ENCODE results near the gene FBLN2.

The FBLN2 gene

DNA sequence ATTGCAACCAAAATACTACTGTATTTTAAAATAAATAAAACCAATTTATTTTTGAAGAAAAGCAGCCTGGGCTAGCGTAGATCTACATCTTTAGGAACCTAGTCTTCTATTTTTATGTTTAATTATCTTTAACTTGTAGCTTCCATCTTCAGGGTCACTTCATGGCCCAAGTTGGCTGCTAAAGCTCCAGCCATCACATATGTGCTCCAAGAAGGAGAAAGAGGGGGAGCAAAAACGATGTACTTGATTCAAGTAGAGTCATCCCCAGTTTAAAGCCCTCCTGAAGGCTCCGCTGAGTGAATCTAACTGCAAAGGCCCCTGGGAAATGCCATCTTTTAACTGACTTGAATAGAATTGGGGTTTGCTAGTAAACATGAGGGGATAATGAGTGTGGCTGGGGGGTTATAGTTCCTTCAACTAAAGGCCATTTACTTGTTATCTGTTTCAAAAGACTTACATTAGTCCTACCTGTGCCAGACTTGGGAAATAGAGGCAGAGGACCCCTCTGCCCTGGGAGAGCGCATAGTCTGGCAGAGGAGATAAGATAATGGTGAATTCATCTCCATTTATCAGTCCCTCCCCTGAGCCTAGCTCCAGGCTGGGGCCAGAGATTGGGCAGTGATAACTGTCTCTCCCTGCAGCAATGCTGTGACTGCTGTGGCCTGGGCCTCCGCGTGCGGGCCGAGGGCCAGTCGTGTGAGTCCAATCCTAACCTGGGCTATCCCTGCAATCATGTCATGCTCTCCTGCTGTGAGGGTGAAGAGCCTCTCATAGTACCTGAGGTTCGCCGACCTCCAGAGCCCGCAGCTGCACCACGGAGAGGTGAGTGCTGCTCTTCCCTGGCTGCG is 64.6 kb downstream of the FBLN2 start:
- H3K4me3 ChIP-seq (replicated peaks; ENCODE audit: insufficient read depth, low read length) = no peak overlapping the region
- H3K27me3 ChIP-seq (ENCODE audit: insufficient read depth, poor library complexity, severe bottlenecking) = no peaks in the 10 kb centered on the region
- no peak for TF ChIP-seq POLR2AphosphoS5 (IDR thresholded peaks at IDR 0.05; ENCODE audit: low read depth)
- TF ChIP-seq, protein P1, sequence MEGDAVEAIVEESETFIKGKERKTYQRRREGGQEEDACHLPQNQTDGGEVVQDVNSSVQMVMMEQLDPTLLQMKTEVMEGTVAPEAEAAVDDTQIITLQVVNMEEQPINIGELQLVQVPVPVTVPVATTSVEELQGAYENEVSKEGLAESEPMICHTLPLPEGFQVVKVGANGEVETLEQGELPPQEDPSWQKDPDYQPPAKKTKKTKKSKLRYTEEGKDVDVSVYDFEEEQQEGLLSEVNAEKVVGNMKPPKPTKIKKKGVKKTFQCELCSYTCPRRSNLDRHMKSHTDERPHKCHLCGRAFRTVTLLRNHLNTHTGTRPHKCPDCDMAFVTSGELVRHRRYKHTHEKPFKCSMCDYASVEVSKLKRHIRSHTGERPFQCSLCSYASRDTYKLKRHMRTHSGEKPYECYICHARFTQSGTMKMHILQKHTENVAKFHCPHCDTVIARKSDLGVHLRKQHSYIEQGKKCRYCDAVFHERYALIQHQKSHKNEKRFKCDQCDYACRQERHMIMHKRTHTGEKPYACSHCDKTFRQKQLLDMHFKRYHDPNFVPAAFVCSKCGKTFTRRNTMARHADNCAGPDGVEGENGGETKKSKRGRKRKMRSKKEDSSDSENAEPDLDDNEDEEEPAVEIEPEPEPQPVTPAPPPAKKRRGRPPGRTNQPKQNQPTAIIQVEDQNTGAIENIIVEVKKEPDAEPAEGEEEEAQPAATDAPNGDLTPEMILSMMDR (IDR thresholded peaks at IDR 0.05; ENCODE audit: insufficient read depth, low read length) = no peak
- TF ChIP-seq, protein P2, sequence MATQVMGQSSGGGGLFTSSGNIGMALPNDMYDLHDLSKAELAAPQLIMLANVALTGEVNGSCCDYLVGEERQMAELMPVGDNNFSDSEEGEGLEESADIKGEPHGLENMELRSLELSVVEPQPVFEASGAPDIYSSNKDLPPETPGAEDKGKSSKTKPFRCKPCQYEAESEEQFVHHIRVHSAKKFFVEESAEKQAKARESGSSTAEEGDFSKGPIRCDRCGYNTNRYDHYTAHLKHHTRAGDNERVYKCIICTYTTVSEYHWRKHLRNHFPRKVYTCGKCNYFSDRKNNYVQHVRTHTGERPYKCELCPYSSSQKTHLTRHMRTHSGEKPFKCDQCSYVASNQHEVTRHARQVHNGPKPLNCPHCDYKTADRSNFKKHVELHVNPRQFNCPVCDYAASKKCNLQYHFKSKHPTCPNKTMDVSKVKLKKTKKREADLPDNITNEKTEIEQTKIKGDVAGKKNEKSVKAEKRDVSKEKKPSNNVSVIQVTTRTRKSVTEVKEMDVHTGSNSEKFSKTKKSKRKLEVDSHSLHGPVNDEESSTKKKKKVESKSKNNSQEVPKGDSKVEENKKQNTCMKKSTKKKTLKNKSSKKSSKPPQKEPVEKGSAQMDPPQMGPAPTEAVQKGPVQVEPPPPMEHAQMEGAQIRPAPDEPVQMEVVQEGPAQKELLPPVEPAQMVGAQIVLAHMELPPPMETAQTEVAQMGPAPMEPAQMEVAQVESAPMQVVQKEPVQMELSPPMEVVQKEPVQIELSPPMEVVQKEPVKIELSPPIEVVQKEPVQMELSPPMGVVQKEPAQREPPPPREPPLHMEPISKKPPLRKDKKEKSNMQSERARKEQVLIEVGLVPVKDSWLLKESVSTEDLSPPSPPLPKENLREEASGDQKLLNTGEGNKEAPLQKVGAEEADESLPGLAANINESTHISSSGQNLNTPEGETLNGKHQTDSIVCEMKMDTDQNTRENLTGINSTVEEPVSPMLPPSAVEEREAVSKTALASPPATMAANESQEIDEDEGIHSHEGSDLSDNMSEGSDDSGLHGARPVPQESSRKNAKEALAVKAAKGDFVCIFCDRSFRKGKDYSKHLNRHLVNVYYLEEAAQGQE (IDR thresholded peaks at IDR 0.05; ENCODE audit: insufficient replicate concordance, low read depth) = no peak
- TF ChIP-seq SPI1 (IDR thresholded peaks at IDR 0.05; ENCODE audit: borderline replicate concordance, low read depth) = no peak
- no peak for TF ChIP-seq GABPA (IDR thresholded peaks at IDR 0.05; ENCODE audit: low read depth)
- H3K27ac ChIP-seq (replicated peaks) = no peak overlapping the region
- no peak for DNase-seq (ENCODE audit: low read depth in 1 of 2, low spot score in 1 of 2)

DNA sequence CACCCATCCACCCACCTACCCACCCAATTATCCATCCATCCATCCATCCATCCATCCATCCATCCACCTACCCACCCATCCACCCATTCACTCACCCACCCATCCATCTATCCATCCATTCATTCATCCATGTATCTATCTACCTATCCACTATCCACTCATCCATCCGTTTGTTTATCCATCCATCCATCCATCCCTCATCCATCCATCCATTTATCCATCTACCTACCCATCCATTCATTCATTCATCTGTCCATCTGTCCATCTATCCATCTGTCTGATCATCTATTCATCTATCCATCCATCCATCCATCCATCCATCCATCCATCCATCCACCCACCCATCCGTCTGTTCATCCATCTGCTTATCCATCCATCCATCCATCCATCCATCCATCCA is 65.7 kb downstream of the FBLN2 start:
- DNase-seq (ENCODE audit: low read depth in 1 of 2, low spot score in 1 of 2) = no peak
- H3K27ac ChIP-seq (replicated peaks) = no peak overlapping the region
- TF ChIP-seq SPI1 (IDR thresholded peaks at IDR 0.05; ENCODE audit: borderline replicate concordance, low read depth) (no peak), GABPA (IDR thresholded peaks at IDR 0.05; ENCODE audit: low read depth) (no peak), POLR2AphosphoS5 (IDR thresholded peaks at IDR 0.05; ENCODE audit: low read depth) (no peak)
- TF ChIP-seq, protein P2 (IDR thresholded peaks at IDR 0.05; ENCODE audit: insufficient replicate concordance, low read depth) = no peak
- TF ChIP-seq, protein P1 (IDR thresholded peaks at IDR 0.05; ENCODE audit: insufficient read depth, low read length) = no peak
- H3K27me3 ChIP-seq (ENCODE audit: insufficient read depth, poor library complexity, severe bottlenecking) = no peaks in the 10 kb centered on the region
- H3K4me3 ChIP-seq (replicated peaks; ENCODE audit: insufficient read depth, low read length) = no peak overlapping the region

DNA sequence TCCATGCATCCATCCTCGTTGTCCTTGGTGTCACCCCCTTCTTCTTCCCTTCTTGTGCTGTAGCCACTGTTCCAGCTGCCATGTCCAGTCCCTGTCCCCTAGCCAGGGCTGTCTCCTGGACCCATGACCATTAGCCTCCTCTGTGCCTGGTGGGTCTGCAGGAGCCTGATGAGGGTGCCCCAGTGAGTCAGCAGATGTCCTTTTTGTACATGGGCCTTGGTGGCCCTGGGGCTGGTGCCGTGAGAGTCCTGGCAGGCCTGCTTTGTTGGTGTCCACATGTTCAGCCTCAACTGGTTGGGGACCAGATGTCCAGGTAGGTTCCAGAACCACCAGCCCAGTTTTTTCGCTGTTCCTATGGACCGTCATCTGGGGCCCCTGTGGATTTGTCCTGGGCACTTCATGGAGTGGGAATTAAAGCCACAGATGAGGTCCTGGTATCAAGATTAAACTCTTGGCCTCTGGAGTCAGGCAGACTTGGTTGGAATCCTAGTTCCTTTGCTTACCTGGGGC is 66.1 kb downstream of the FBLN2 start:
- TF ChIP-seq GABPA (IDR thresholded peaks at IDR 0.05; ENCODE audit: low read depth) = no peak
- TF ChIP-seq, protein P1 (IDR thresholded peaks at IDR 0.05; ENCODE audit: insufficient read depth, low read length) = no peak
- TF ChIP-seq POLR2AphosphoS5 (IDR thresholded peaks at IDR 0.05; ENCODE audit: low read depth) = no peak
- no peak for TF ChIP-seq SPI1 (IDR thresholded peaks at IDR 0.05; ENCODE audit: borderline replicate concordance, low read depth)
- TF ChIP-seq, protein P2 (IDR thresholded peaks at IDR 0.05; ENCODE audit: insufficient replicate concordance, low read depth) = no peak
- no peak for DNase-seq (ENCODE audit: low read depth in 1 of 2, low spot score in 1 of 2)

More for the DNA sequence above, 66.1 kb downstream of the FBLN2 start:
- Histone ChIP-seq H3K27ac (replicated peaks) (no peak overlapping the region), H3K4me3 (replicated peaks; ENCODE audit: insufficient read depth, low read length) (no peak overlapping the region), H3K27me3 (ENCODE audit: insufficient read depth, poor library complexity, severe bottlenecking) (no peaks in the 10 kb centered on the region)

Data from HL-60 (cell line).